Coronary artery (tissue), 2 donors: ENCODE results near the gene TMED1.
"Not testable (repeated sequence)": the region's sequence is repeated elsewhere in the genome, so short reads cannot be mapped to it uniquely, and the experiment has no call there.

Experiments
- DNase-seq: peaks from one replicate; pipeline ENCODE4 v3.0.0-alpha.2; 2017; ENCODE audit warnings: low spot score
- H3K27ac ChIP-seq, 2 donors: fragments of 200-600 bp; sonication (generic); one replicate each; pipeline ENCODE4 v1.5.1; 2016 to 2019
- H3K4me3 ChIP-seq: fragments of 200-600 bp; sonication (generic); 2 replicates; pipeline ENCODE4 v1.5.1; 2016; ENCODE audit warnings: mild to moderate bottlenecking, moderate library complexity
- TF ChIP-seq, protein P1 (sequence below): fragments of 200-600 bp; sonication (generic); IDR thresholded peaks from one replicate; pipeline ENCODE4 v1.5.1; 2019; ENCODE audit warnings: antibody characterized with exemption

TMED1 gene

GRCh38 chr19:10876459-10877240 lies 40.6 kb upstream of the TMED1 start:
- Histone ChIP-seq H3K27ac (peak overlapping the region in 1 of 2 donors; percentile 69), H3K4me3 (no peak overlapping the region)
- DNase-seq: no peak
- TF ChIP-seq, protein P1, sequence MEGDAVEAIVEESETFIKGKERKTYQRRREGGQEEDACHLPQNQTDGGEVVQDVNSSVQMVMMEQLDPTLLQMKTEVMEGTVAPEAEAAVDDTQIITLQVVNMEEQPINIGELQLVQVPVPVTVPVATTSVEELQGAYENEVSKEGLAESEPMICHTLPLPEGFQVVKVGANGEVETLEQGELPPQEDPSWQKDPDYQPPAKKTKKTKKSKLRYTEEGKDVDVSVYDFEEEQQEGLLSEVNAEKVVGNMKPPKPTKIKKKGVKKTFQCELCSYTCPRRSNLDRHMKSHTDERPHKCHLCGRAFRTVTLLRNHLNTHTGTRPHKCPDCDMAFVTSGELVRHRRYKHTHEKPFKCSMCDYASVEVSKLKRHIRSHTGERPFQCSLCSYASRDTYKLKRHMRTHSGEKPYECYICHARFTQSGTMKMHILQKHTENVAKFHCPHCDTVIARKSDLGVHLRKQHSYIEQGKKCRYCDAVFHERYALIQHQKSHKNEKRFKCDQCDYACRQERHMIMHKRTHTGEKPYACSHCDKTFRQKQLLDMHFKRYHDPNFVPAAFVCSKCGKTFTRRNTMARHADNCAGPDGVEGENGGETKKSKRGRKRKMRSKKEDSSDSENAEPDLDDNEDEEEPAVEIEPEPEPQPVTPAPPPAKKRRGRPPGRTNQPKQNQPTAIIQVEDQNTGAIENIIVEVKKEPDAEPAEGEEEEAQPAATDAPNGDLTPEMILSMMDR: no peak

DNA sequence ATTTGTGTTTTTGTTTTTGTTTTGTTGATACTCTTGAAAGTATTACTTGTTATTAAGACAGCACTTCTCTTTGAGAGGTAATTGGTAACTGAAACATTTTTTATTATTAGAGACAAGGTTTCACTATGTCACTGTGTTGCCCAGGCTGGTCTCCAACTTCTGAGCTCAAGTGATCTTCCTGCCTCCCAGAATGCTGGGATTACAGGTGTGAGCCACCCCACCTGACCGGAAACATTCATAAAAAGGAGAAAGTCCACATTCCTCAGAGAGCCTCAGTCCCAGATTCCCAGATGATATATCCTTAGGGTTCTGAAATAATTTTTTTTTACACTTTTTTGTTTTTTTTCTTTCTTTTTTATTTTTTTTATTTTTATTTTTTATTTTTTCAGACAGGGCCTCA lies 38.0 kb upstream of the TMED1 start:
- no peak for DNase-seq
- H3K4me3 ChIP-seq: no peak overlapping the region
- H3K27ac ChIP-seq: no peak overlapping the region
- TF ChIP-seq, protein P1: no peak

DNA sequence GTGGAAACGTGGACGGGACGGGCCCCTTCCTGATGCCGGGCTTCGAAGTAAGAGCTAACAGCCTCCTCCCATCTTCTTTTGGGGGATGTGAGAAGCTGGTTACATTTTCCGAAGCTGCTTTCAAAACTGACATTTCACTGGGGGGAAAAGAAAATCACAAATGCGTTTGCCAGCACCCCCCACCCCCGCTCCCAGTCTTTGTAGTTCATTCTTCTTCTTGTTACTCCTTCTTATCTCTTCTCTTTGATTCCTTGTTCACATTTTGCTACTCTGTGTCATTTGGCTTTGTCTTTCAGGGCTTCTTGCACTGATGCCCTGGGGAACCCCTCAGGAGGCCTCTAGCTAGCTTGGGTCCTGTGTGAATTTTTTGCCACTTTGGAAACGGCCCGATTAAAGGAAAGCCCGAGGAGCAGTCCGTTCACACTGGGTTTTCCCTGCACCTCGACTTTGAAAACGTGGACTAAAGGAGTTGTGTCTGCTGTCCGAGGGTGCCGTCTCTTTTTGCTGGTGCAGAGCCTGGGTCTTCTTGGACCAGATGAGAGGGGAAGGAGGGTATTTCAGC lies 36.6 kb upstream of the TMED1 start:
- peak overlapping the region; percentile 68 to 96 for H3K27ac ChIP-seq
- DNase-seq: no peak
- H3K4me3 ChIP-seq: peak overlapping the region; percentile 98
- TF ChIP-seq, protein P1: no peak

- no peak for DNase-seq
- peak overlapping the region; percentile 98 for H3K4me3 ChIP-seq
- TF ChIP-seq, protein P1: no peak
These were observed 35.9 kb upstream of the TMED1 start for GRCh38 chr19:10871711-10872545.

DNA sequence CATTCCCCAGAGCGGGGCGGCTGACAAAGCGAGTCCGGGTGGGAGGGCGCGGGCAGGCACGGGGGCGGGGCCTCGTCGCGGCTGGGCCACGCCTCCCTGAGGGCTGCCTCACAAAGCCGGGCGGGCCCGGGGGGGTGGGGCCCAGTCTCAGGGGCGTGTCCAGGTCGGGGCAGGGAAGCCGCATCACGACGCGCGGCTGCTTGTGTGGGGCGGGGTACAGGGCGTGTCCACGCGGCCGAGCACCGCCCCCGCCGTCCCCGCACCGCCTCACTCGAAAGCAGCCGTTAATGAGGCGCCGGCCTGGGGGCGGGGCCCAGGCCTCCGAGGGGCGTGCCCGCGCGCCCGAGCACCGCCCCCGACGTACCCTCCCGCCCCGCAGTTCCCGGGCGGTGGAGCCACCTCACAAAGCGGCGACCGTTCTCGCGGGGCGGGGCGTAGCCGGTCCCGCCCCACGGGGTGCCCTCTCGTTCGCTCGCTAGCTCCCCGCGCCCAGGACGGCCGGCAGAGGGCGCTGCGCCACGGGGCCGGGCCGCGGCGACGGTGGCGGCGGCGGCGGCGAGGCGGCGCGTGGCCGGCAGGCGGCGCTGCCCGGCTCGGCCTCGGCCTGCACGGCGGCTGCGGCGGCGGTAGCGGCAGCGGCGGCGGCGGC lies 35.1 kb upstream of the TMED1 start, which contains the start of gene CARM1:
Gene CARM1 (plus strand): TSS at position 599 of the 649 bp plus-strand sequence. CDS start 150 bp downstream, outside the sequence.
- DNase-seq: peak; percentile 99
- TF ChIP-seq, protein P1: peak; percentile 56
- Histone ChIP-seq H3K4me3 (peak within 1 kb of the TSS; percentile 98), H3K27ac (peak within 1 kb of the TSS; percentile 68 to 96)

More at GRCh38 chr19:10871711-10872545, 35.9 kb upstream of the TMED1 start:
- H3K27ac ChIP-seq: peak overlapping the region; percentile 68 to 96

DNA sequence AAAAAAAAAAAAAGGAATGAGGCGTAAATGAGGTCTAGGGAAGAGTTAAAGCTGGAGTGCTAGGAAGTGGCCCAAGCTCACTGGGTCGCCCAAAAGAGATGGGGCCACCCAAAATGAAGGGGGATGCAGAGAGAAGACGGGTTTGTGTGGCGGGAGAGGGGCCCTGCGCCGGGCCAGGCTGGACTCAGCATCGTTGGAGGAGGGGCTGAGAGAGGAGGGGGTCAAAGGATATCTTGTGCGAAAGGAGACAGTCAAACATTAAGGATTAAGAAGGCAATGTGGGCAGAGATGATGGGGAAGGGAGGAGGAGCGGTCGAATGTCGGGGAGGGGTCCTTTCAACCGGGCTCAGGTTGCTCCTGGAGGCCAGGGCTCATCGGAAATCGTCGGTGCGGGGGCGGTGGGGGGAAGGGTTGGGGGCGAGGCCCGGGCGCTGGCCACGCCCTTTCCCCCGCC lies 34.5 kb upstream of the TMED1 start:
- TF ChIP-seq, protein P1: no peak
- peak overlapping the region; percentile 79 for H3K4me3 ChIP-seq
- peak overlapping the region; percentile 61 to 92 for H3K27ac ChIP-seq
- no peak for DNase-seq

DNA sequence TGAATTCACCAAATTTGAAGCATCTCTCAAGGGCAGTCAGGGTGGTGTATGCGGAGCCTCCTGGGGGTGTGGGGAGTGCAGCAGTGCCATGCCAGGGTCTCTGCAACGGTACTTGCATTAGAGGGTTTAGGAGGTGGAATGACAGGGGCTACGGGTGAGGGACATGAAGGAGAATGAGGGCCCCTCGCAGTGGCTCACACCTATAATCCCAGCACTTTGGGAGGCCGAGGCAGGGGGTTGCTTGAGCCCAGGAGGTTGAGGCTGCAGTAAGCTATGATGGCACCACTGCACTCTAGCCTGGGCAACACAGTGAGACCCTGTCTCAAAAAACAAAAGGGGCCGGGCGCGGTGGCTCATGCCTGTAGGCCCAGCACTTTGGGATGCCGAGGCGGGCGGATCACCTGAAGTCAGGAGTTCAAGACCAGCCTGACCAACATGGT lies 33.9 kb upstream of the TMED1 start:
- H3K27ac ChIP-seq, DNase-seq, H3K4me3 ChIP-seq: not testable (repeated sequence)
